ENCODE data around the gene ZNF507. TPM values are rescaled to one million over a fixed set of nuclear protein-coding genes. Genes with fewer than 3 reads are reported as not detected.
"Not testable (repeated sequence)": the region's sequence is repeated elsewhere in the genome, so short reads cannot be mapped to it uniquely, and the experiment has no call there.

ZNF507 gene
- total and polyA plus RNA-seq, 2 experiments from 2014 or later: 4.6 to 10.2 TPM

DNA sequence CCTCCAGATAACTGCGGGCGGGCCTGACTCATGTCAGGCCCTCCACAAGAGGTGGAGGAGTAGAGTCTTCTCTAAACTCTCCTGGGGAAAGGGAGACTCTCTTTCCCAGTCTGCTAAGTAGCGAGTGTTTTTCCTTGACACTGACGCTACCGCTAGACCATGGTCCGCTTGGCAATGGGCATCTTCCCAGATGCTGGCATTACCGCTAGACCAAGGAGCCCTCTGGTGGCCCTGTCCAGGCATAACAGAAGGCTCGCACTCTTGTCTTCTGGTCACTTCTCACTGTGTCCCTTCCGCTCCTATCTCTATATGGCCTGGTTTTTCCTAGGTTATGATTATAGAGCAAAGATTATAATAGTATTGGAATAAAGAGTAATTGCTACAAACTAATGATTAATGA is 31.7 kb downstream of the ZNF507 start:
- peak in 1 of 2 donors; percentile 21 for DNase-seq (ENCODE audit: low read depth in 1 of 2, low spot score in 1 of 2)
- TF ChIP-seq CTCF (IDR thresholded peaks at IDR 0.05; ENCODE audit: low read depth, low read length): peak; percentile 41

GRCh38 chr19:32380269-32380668 is 34.9 kb downstream of the ZNF507 start:
- no peak for TF ChIP-seq CTCF (IDR thresholded peaks at IDR 0.05; ENCODE audit: low read depth, low read length)
- Histone ChIP-seq H3K27ac (no peak overlapping the region), H3K9me3 (ENCODE audit: low read depth) (no peaks in the 10 kb centered on the region), H3K27me3 (no peaks in the 10 kb centered on the region), H3K4me3 (no peak overlapping the region), H3K4me1 (ENCODE audit: low read depth) (no peaks in the 10 kb centered on the region), H3K36me3 (peaks cover 30% of the 10 kb centered on the region)
- DNase-seq (ENCODE audit: low read depth in 1 of 2, low spot score in 1 of 2): no peak

More for the DNA sequence above, 31.7 kb downstream of the ZNF507 start:
- not testable (repeated sequence) for H3K36me3 ChIP-seq; H3K9me3 ChIP-seq (ENCODE audit: low read depth); H3K27ac ChIP-seq; H3K4me1 ChIP-seq (ENCODE audit: low read depth); H3K4me3 ChIP-seq; H3K27me3 ChIP-seq

DNA sequence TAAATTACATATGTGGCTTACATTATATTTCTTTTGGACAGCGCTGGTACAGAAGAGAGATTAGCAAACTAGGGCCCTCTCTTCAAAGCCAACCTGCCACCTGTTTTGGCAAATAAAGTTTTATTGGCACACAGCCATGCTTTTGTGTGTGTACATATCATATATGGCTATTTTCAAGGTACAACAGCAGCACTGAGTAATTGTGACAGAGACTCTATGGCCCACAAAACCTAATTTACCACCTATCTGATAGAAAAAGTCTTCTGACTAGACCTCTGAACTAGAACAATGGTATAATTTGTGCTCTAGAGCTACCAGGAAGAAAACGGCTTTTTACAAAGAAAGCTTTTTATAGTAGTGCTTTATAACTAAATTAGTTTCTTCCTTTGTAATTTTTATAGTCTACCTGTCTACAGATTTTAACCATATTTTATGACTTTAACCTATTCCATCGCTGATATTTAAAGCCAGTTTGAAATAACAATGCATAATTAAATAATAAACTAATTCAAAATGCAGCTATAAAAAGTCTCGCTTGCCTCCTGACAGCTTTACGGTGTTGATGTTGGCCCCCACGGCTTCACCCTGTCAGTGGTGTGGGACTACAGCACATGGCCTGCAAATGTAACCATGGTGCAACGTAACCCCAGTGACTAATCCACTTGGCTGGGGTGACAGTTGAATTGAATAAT is 42.4 kb downstream of the ZNF507 start:
- Histone ChIP-seq H3K9me3 (ENCODE audit: low read depth) (no peaks in the 10 kb centered on the region), H3K27ac (no peak overlapping the region), H3K27me3 (no peaks in the 10 kb centered on the region), H3K36me3 (peaks cover 17% of the 10 kb centered on the region), H3K4me3 (no peak overlapping the region), H3K4me1 (ENCODE audit: low read depth) (peaks cover 5% of the 10 kb centered on the region)
- no peak for TF ChIP-seq CTCF (IDR thresholded peaks at IDR 0.05; ENCODE audit: low read depth, low read length)
- peak in 1 of 2 donors; percentile 20 for DNase-seq (ENCODE audit: low read depth in 1 of 2, low spot score in 1 of 2)

DNA sequence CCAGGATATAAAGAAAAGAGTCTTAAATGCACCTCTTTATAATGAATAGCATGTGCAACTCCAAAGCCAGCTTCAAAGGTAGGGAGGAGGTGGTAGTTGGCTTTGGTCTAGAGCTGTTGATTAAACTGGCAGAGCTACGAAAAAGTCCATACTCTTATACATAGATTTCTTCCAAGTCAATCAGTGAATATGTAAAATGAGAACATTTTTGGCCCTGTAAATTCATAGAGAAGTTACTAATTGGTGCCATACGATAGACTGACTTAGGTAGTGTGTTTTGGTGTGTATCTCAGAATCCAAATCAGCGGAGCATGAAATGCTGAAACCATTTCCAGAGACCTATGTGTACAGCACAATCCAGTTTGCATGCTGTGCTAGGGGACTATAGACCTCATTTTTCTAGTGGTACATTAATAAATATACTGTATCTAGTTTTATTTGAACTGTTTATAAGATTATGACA is 43.0 kb downstream of the ZNF507 start:
- Histone ChIP-seq H3K4me3 (no peak overlapping the region), H3K27ac (no peak overlapping the region), H3K9me3 (ENCODE audit: low read depth) (no peaks in the 10 kb centered on the region), H3K27me3 (no peaks in the 10 kb centered on the region), H3K4me1 (ENCODE audit: low read depth) (peaks cover 10% of the 10 kb centered on the region), H3K36me3 (peaks cover 11% of the 10 kb centered on the region)
- DNase-seq (ENCODE audit: low read depth in 1 of 2, low spot score in 1 of 2): no peak
- TF ChIP-seq CTCF (IDR thresholded peaks at IDR 0.05; ENCODE audit: low read depth, low read length): no peak

GRCh38 chr19:32392901-32393300 is 47.5 kb downstream of the ZNF507 start:
- H3K27me3 ChIP-seq: no peaks in the 10 kb centered on the region
- H3K4me3 ChIP-seq: no peak overlapping the region
- H3K36me3 ChIP-seq: no peaks in the 10 kb centered on the region
- peak in 1 of 2 donors; percentile 63 for DNase-seq (ENCODE audit: low read depth in 1 of 2, low spot score in 1 of 2)
- H3K27ac ChIP-seq: peak overlapping the region; percentile 92
- no peak for TF ChIP-seq CTCF (IDR thresholded peaks at IDR 0.05; ENCODE audit: low read depth, low read length)
- peaks cover 14% of the 10 kb centered on the region for H3K4me1 ChIP-seq (ENCODE audit: low read depth)
- no peaks in the 10 kb centered on the region for H3K9me3 ChIP-seq (ENCODE audit: low read depth)
